Choroid plexus epithelial cell (primary cell): ENCODE measurements around the gene MAPK9.

Experiments used
- DNase-seq: peaks from one replicate; pipeline ENCODE4 v3.0.0-alpha.2; 2010; ENCODE audit warnings: low read depth
- H3K4me3 ChIP-seq: 2 replicates; pipeline ENCODE4 v1.5.1; 2011; ENCODE audit warnings: low read depth, mild to moderate bottlenecking, control low read depth, low read length, moderate library complexity
- TF ChIP-seq, protein P1 (sequence below): conservative IDR thresholded peaks from 2 replicates; pipeline ENCODE4 v1.5.1; 2011; ENCODE audit warnings: low read depth, mild to moderate bottlenecking, control low read depth, inconsistent platforms, low read length, moderate library complexity

The MAPK9 gene

DNA sequence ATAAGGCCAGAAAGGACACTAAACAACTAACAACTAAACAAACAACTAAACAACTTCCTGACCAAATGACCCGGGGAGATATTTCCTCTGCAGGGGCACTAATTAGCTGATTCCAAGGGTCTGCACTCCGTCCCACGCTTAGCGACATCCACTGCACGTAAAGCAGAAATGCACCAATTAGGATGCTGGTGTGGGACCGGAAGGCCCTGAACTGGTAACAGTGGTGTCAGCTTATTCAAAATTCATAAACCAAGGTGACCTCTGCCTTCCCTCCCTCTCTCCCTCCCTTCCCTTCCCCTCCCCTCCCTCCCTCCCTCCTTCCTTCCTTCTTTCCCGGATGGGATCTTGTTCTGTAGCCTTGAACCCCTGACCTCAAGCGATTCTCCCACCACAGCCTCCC, 92.5 kb downstream of the MAPK9 start:
- DNase-seq: no peak
- H3K4me3 ChIP-seq: no peak overlapping the region
- TF ChIP-seq, protein P1, sequence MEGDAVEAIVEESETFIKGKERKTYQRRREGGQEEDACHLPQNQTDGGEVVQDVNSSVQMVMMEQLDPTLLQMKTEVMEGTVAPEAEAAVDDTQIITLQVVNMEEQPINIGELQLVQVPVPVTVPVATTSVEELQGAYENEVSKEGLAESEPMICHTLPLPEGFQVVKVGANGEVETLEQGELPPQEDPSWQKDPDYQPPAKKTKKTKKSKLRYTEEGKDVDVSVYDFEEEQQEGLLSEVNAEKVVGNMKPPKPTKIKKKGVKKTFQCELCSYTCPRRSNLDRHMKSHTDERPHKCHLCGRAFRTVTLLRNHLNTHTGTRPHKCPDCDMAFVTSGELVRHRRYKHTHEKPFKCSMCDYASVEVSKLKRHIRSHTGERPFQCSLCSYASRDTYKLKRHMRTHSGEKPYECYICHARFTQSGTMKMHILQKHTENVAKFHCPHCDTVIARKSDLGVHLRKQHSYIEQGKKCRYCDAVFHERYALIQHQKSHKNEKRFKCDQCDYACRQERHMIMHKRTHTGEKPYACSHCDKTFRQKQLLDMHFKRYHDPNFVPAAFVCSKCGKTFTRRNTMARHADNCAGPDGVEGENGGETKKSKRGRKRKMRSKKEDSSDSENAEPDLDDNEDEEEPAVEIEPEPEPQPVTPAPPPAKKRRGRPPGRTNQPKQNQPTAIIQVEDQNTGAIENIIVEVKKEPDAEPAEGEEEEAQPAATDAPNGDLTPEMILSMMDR: no peak

DNA sequence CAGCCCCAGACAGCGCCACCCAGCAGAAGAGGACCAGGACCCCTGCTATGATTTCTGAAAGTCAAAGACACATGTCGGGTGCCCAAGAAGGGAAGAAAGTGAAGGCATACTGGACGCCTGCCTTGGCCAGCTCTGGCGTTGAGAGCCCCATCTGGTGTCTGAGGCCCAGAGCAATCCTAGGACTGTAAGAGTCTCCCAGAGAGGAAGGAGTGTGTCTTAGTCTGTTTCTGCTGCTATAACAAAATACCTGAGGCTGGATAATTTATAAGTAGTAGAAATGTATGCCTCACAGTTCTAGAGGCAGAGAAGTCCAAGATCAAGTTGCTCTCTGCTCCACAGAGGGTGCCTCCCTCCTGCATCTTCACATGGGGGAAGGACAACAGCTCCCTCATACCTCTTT, 93.7 kb downstream of the MAPK9 start:
- DNase-seq: no peak

DNA sequence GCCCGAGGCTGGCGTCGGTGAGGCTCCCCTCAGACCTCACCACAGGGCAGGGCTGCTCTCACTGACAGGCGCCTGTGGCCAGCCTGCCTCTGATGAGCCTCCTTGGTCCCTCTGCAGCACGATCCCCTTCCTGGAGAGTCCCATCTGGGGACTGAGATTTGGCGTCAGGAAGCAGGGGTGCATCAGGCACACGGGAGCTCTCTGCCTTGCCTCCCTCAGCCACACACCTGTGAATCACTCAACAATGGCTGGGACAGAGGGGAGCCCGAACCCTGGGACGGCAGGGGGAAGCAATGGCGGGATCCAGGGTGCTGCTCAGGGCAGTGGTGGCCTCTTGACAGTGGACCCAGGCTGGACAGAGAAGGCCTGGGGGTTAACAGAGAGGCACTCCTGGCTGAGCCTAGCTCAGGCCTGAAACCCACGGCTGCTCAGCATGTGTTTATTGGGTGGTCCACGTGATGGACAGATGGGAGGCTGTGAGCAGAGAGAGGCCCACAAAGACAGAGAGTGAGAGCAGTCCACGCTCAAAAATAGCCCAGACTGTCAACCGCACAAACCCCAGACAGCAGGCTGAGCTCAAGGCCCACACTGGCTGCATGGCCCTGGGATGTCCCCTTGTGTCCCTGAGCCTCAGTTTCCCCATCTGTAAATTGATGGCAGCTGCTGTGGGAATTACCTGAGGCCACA, 94.7 kb downstream of the MAPK9 start:
- no peak for DNase-seq
- no peak overlapping the region for H3K4me3 ChIP-seq
- TF ChIP-seq, protein P1: no peak

More for the DNA sequence above, 93.7 kb downstream of the MAPK9 start:
- H3K4me3 ChIP-seq: no peak overlapping the region
- TF ChIP-seq, protein P1: no peak

DNA sequence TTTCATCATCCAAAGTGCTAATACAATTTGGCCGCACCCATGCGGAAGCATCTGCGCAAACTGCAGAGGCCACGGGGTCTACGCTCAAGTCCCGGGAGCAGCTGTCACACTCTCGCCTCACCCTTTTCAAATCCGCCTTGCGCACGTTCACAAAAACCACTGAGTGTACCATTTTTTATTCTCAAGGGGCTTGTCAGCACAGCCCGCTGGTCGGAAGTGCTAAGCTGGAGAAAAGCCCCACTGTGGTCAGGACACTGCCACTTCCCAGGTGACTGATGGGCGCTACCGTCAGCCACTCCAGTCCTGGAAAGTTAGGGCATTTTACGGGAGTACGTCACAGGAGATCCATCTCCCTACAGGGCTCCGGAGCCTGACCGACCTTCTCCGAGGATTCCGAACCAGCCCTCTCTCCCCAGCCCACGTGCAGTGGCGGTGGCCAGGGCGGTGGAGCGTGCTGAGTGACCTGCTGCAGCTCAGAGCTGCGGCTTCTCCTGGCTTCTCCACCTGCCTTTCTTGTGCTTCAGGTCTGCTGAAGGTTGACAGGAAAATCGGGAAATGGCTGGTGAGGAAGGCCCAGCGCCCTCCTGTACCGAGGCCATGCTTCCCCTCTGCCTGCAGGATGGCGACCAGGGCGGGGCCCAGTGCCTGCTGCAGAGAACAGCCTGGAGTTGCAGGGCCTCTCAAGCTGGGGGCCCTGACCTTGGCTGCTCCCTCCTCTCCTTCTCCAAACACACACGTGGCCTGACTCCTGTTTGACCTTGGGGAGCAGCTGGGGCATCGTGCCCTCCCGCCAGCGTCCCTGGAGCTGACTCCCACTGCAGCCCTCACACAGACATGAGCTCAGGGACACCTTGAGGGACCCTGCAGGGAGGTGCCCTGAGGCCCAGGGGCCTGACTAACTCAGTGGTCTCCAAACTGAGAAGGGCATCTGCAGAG, 97.2 kb downstream of the MAPK9 start:
- H3K4me3 ChIP-seq: no peak overlapping the region
- no peak for DNase-seq
- TF ChIP-seq, protein P1: no peak

DNA sequence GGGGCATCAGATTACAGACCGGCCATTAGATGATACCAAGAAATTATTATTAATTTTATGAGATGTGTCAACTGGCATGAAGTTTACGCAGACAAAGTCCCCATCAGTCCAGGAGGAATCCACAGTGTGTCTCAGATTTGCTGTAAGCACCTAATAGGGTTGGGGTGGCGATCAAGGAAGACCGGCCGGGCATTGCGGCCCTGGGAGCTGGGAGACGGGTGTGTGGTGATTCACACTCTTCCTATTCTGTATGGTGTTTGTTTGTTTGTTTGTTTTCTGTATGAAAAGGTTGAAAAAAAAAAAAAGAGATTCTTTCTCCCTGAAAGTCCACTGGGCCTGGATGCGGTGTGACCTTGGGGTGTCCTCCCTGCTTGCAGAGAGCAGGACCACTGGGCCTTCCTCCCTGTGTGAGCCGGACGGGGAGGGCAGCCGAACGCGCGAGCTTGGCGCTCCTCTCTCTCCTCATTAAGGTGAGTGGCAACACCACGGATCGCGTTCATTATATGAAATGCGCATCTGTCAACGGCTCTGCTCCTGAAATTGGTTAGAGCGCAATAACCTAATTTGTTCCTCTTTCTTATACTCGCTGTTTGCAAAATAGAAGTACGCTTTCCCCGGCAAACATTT, 98.0 kb downstream of the MAPK9 start:
- TF ChIP-seq, protein P1: no peak
- no peak for DNase-seq

DNA sequence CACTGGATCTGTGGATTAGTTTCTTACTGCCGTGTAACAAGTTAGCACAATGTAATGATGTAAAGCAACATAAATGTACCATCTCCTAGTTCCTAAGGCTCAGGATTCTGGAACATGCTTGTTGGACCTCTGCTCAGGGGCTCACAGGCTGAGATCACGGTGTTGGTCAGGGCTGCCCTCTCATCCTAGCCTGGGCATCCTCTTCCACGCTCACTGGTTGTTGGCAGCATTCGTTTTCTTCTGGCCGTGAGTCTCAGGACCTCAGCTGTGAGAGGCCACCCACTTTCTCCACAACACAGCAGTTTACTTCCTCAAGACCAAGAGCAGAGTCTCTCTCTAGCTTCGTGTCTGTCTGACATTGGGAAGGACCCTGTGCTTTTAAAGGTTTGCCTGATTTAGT, 100.2 kb downstream of the MAPK9 start:
- no peak for DNase-seq
- TF ChIP-seq, protein P1: no peak
- no peak overlapping the region for H3K4me3 ChIP-seq

More for the DNA sequence above, 98.0 kb downstream of the MAPK9 start:
- H3K4me3 ChIP-seq: no peak overlapping the region
